ENCODE measurements around the gene MRPS15. TPM values are rescaled to one million over a fixed set of nuclear protein-coding genes. Genes with fewer than 3 reads are reported as not detected.
"Not testable (repeated sequence)": the region's sequence is repeated elsewhere in the genome, so short reads cannot be mapped to it uniquely, and the experiment has no call there.

Gene MRPS15
- total RNA-seq, 1 experiment from 2014 or later, result 132 TPM

- DNase-seq (ENCODE audit: low read depth), result no peak
Observed at GRCh38 chr1:36484099-36484498, 19.9 kb upstream of the MRPS15 start.

GRCh38 chr1:36482724-36483388 lies 18.7 kb upstream of the MRPS15 start, which contains the start of gene CSF3R:
Gene CSF3R (minus strand): TSS chr1:36482913. CDS start chr1:36479496, 3,417 bp downstream.
- no peak for DNase-seq (ENCODE audit: low read depth)

- DNase-seq (ENCODE audit: low read depth), result no peak
Observed at GRCh38 chr1:36481771-36482723, 17.9 kb upstream of the MRPS15 start.

- no peak for DNase-seq (ENCODE audit: low read depth)
Observed at GRCh38 chr1:36481091-36481490, 16.9 kb upstream of the MRPS15 start.

GRCh38 chr1:36480161-36480560 lies 16.0 kb upstream of the MRPS15 start:
- DNase-seq (ENCODE audit: low read depth), result no peak

- DNase-seq (ENCODE audit: low read depth), result peak; percentile 54
Observed at GRCh38 chr1:36479505-36480051, 15.4 kb upstream of the MRPS15 start.

GRCh38 chr1:36477615-36478014 lies 13.4 kb upstream of the MRPS15 start:
- DNase-seq (ENCODE audit: low read depth), result not testable (repeated sequence)

GRCh38 chr1:36476945-36477344 lies 12.8 kb upstream of the MRPS15 start:
- no peak for DNase-seq (ENCODE audit: low read depth)

- no peak for DNase-seq (ENCODE audit: low read depth)
Observed at GRCh38 chr1:36475910-36476604, 11.9 kb upstream of the MRPS15 start.

GRCh38 chr1:36475341-36475740 lies 11.2 kb upstream of the MRPS15 start:
- no peak for DNase-seq (ENCODE audit: low read depth)

- peak; percentile 23 for DNase-seq (ENCODE audit: low read depth)
Observed at GRCh38 chr1:36472656-36473055, 8.5 kb upstream of the MRPS15 start.

GRCh38 chr1:36471830-36472641 lies 7.9 kb upstream of the MRPS15 start:
- no peak for DNase-seq (ENCODE audit: low read depth)

GRCh38 chr1:36469163-36469562 lies 5.0 kb upstream of the MRPS15 start:
- DNase-seq (ENCODE audit: low read depth), result no peak

GRCh38 chr1:36467700-36468455 lies 3.7 kb upstream of the MRPS15 start:
- DNase-seq (ENCODE audit: low read depth), result no peak

GRCh38 chr1:36467027-36467410 lies 2.8 kb upstream of the MRPS15 start:
- DNase-seq (ENCODE audit: low read depth), result no peak

- DNase-seq (ENCODE audit: low read depth), result no peak
Observed at GRCh38 chr1:36466370-36467026, 2.3 kb upstream of the MRPS15 start.

- no peak for DNase-seq (ENCODE audit: low read depth)
Observed at GRCh38 chr1:36465731-36466369, 1.7 kb upstream of the MRPS15 start.

GRCh38 chr1:36464605-36465393 lies 615 bp upstream of the MRPS15 start:
- peak; percentile 29 for DNase-seq (ENCODE audit: low read depth)

GRCh38 chr1:36463463-36463802 lies 751 bp downstream of the MRPS15 start:
- DNase-seq (ENCODE audit: low read depth), result no peak

All from M059J (cell line).